HepG2 (cell line): Measurements from ENCODE around the gene SETD1B. TPM values are rescaled to one million over a fixed set of nuclear protein-coding genes. Genes with fewer than 3 reads are reported as not detected.
A peak's percentile ranks its signal among the peaks of the same experiment; 100 is the strongest.

ENCODE experiments used
- HOXA5 ChIP-seq: sonication (generic); formaldehyde crosslinking; IDR thresholded peaks from 2 replicates; pipeline ENCODE4 v1.4.0; 2020; ENCODE audit warnings: missing genetic modification reagents
- IKZF4 ChIP-seq: sonication (generic); formaldehyde crosslinking; IDR thresholded peaks from 2 replicates; pipeline ENCODE4 v1.5.1; 2020; ENCODE audit warnings: borderline replicate concordance, mild to moderate bottlenecking, low read depth, missing genetic modification reagents; ENCODE audit errors: not compliant biosample characterization
- NFE2L2 ChIP-seq: fragments of 150-350 bp; IDR thresholded peaks from 2 replicates; pipeline ENCODE4 v1.6.1; 2014; ENCODE audit warnings: low read length
- PHF5A ChIP-seq: IDR thresholded peaks from one replicate; pipeline ENCODE4 v1.6.1; 2018; ENCODE audit warnings: low read depth, missing genetic modification reagents; ENCODE audit not compliant: unreplicated experiment
- RORA ChIP-seq: sonication (generic); formaldehyde crosslinking; IDR thresholded peaks from 2 replicates; pipeline ENCODE4 v1.5.0; 2020; ENCODE audit warnings: mild to moderate bottlenecking, missing genetic modification reagents, moderate library complexity
- SOX13 ChIP-seq, 3 experiments: fragments of 450-650 bp in 1 of 3; sonication (generic) in 1 of 3; formaldehyde crosslinking in 1 of 3; IDR thresholded peaks in 2 of 3; conservative IDR thresholded peaks in 1 of 3; 2 replicates each; pipeline versions ENCODE4 v1.5.0 to v1.6.1; 2016 to 2020; ENCODE audit warnings: antibody characterized with exemption in 1 of 3, mild to moderate bottlenecking in 1 of 3, missing compliant biosample characterization in 1 of 3, missing genetic modification reagents in 1 of 3, moderate library complexity in 1 of 3
- TBL1XR1 ChIP-seq: fragments of 150-350 bp; IDR thresholded peaks from 2 replicates; pipeline ENCODE4 v1.6.1; 2014; ENCODE audit warnings: borderline replicate concordance, low read length; ENCODE audit not compliant: partially characterized antibody
- THAP11 ChIP-seq: IDR thresholded peaks from 2 replicates; pipeline ENCODE4 v1.6.1; 2016; ENCODE audit warnings: missing biosample characterization, missing genetic modification reagents
- ZBTB38 ChIP-seq: sonication (generic); formaldehyde crosslinking; IDR thresholded peaks from 2 replicates; pipeline ENCODE4 v1.5.1; 2020; ENCODE audit warnings: mild to moderate bottlenecking, missing genetic modification reagents
- ZNF317 ChIP-seq: sonication (generic); formaldehyde crosslinking; IDR thresholded peaks from 2 replicates; pipeline ENCODE4 v1.5.0; 2020; ENCODE audit warnings: mild to moderate bottlenecking, missing genetic modification reagents
- ZNF432 ChIP-seq: sonication (generic); formaldehyde crosslinking; IDR thresholded peaks from 2 replicates; pipeline ENCODE4 v1.5.0; 2020; ENCODE audit warnings: missing genetic modification reagents, mild to moderate bottlenecking, borderline replicate concordance
- ZNF614 ChIP-seq: IDR thresholded peaks from 2 replicates; pipeline ENCODE4 v1.6.1; 2018; ENCODE audit warnings: missing biosample characterization, missing genetic modification reagents, inconsistent platforms, borderline replicate concordance
- ZNF652 ChIP-seq: IDR thresholded peaks from 2 replicates; pipeline ENCODE4 v1.6.1; 2016; ENCODE audit warnings: low read depth, borderline replicate concordance
- ZSCAN29 ChIP-seq: sonication (generic); formaldehyde crosslinking; conservative IDR thresholded peaks from 2 replicates; pipeline ENCODE4 v1.4.0; 2020; ENCODE audit warnings: mild to moderate bottlenecking, missing genetic modification reagents
- polyA plus RNA-seq, 8 experiments: library from polyadenylated mRNA; depleted of rRNA in 3 of 8; stranded (reverse) in 7 of 8; unstranded in 1 of 8; fragments of >200 nt; fragmentation: Illumina TruSeq in 4 of 8; extraction: Trizol in 4 of 8; gene quantifications; 2 replicates each; pipeline versions ENCODE4 v1.2.1 to v1.2.3, GENCODE V29; 2011 to 2016; ENCODE audit warnings: low read depth in 4 of 8, missing spikeins in 1 of 8, mixed read lengths in 1 of 8; ENCODE audit not compliant: insufficient read depth in 1 of 8
- total RNA-seq, 5 experiments: library from RNA; depleted of rRNA; stranded (reverse); fragments of >200 nt; fragmentation: Illumina TruSeq; extraction: Trizol; gene quantifications; 2 replicates each; pipeline ENCODE4 v1.2.3, GENCODE V29; 2016; ENCODE audit warnings: low read depth in 1 of 5
- TF ChIP-seq, protein P1 (sequence below): sonication (generic); formaldehyde crosslinking; IDR thresholded peaks from 2 replicates; pipeline ENCODE4 v1.8.0; 2022; ENCODE audit warnings: low read depth, missing genetic modification reagents
- TF ChIP-seq, protein P2 (sequence below): sonication (generic); formaldehyde crosslinking; IDR thresholded peaks from 2 replicates; pipeline ENCODE4 v1.8.0; 2022; ENCODE audit warnings: mild to moderate bottlenecking, missing genetic modification reagents, borderline replicate concordance
- TF ChIP-seq, protein P3 (sequence below): sonication (generic); formaldehyde crosslinking; conservative IDR thresholded peaks from 2 replicates; pipeline ENCODE4 v1.4.0; 2020; ENCODE audit warnings: missing genetic modification reagents
- TF ChIP-seq, protein P4 (sequence below): sonication (generic); formaldehyde crosslinking; IDR thresholded peaks from 2 replicates; pipeline ENCODE4 v1.8.1; 2023; ENCODE audit warnings: mild to moderate bottlenecking, missing genetic modification reagents
- TF ChIP-seq, protein P5 (sequence below): sonication (generic); formaldehyde crosslinking; IDR thresholded peaks from 2 replicates; pipeline ENCODE4 v1.8.0; 2022; ENCODE audit warnings: mild to moderate bottlenecking, missing genetic modification reagents

Gene SETD1B
- total and polyA plus RNA-seq, 2 of the 13 experiments (the other 11 are each of a cell fraction or from before 2014, with no cell fraction given), result 1.1 to 1.4 TPM

DNA sequence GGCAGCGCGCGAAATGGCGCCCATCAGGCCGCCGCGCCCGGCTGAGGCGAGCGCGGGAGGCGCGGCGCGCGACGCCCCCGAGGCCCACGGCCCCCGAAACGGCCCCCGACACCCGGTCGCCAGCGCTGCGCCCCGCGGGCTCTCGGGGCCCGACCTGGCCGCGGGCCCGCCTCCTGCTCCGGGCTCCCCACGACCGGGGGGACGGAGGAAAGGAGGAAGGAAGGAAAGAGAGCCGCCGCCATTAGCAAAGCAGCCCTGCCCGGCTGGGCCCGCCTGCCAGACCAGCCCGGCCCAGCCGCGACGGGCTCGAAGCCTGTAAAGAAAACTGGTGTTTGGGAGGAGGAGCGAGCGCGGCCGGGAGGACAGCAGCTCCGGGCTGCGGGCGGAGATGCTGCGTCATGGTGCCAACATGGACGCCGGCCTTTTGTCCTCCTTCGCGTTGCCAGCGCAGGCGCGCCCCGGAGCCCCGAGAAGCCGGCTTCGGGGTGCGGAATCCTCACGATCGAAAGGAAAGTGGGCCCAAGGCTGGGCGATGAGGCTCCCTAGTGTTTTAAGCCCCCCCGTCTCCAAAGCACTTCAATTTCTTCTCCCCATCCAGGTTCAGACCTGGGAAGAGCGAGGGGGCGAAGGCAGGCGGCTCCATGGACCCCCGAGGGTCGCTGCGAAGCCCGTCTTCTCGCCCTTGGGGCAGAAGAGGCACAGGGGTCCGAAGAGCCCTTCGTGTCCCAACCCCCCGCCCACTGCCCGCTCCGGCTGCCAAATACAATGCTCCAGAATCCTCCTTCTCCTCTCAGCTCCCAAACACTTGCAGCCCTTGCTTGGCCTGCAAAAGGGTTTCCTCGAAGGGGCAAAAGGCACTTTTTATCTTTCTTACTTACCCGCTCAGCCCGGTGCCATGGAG lies 2.9 kb upstream of the SETD1B start (continued):
- TF ChIP-seq, protein P1, sequence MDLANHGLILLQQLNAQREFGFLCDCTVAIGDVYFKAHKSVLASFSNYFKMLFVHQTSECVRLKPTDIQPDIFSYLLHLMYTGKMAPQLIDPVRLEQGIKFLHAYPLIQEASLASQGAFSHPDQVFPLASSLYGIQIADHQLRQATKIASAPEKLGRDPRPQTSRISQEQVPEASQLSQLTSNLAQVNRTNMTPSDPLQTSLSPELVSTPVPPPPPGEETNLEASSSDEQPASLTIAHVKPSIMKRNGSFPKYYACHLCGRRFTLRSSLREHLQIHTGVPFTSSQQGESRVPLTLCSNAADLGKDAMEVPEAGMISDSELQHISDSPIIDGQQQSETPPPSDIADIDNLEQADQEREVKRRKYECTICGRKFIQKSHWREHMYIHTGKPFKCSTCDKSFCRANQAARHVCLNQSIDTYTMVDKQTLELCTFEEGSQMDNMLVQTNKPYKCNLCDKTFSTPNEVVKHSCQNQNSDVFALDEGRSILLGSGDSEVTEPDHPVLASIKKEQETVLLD (CRISPR knock-in tag), result no peak
- TF ChIP-seq SOX13 (IDR thresholded peaks at IDR 0.05), result no peak
- 0 out of 4 replicates have a peak, but pooled peaks of 1 of the 2 experiments have one; percentile 25 for TF ChIP-seq SOX13 (CRISPR knock-in tag; conservative IDR thresholded peaks at IDR 0.05 in 1 of 2, IDR thresholded peaks at IDR 0.05 in 1 of 2)
- TF ChIP-seq, protein P2, sequence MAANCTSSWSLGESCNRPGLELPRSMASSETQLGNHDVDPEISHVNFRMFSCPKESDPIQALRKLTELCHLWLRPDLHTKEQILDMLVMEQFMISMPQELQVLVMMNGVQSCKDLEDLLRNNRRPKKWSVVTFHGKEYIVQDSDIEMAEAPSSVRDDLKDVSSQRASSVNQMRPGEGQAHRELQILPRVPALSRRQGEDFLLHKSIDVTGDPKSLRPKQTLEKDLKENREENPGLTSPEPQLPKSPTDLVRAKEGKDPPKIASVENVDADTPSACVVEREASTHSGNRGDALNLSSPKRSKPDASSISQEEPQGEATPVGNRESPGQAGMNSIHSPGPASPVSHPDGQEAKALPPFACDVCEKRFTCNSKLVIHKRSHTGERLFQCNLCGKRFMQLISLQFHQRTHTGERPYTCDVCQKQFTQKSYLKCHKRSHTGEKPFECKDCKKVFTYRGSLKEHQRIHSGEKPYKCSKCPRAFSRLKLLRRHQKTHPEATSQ (CRISPR knock-in tag), result no peak
- 0 out of 2 replicates have a peak, but pooled peaks have one; percentile 33 for TF ChIP-seq HOXA5 (CRISPR knock-in tag)
- TF ChIP-seq, protein P3, sequence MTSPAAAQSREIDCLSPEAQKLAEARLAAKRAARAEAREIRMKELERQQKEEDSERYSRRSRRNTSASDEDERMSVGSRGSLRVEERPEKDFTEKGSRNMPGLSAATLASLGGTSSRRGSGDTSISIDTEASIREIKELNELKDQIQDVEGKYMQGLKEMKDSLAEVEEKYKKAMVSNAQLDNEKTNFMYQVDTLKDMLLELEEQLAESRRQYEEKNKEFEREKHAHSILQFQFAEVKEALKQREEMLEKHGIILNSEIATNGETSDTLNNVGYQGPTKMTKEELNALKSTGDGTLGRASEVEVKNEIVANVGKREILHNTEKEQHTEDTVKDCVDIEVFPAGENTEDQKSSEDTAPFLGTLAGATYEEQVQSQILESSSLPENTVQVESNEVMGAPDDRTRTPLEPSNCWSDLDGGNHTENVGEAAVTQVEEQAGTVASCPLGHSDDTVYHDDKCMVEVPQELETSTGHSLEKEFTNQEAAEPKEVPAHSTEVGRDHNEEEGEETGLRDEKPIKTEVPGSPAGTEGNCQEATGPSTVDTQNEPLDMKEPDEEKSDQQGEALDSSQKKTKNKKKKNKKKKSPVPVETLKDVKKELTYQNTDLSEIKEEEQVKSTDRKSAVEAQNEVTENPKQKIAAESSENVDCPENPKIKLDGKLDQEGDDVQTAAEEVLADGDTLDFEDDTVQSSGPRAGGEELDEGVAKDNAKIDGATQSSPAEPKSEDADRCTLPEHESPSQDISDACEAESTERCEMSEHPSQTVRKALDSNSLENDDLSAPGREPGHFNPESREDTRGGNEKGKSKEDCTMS (CRISPR knock-in tag), result no peak
- TF ChIP-seq, protein P4, sequence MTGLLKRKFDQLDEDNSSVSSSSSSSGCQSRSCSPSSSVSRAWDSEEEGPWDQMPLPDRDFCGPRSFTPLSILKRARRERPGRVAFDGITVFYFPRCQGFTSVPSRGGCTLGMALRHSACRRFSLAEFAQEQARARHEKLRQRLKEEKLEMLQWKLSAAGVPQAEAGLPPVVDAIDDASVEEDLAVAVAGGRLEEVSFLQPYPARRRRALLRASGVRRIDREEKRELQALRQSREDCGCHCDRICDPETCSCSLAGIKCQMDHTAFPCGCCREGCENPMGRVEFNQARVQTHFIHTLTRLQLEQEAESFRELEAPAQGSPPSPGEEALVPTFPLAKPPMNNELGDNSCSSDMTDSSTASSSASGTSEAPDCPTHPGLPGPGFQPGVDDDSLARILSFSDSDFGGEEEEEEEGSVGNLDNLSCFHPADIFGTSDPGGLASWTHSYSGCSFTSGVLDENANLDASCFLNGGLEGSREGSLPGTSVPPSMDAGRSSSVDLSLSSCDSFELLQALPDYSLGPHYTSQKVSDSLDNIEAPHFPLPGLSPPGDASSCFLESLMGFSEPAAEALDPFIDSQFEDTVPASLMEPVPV (CRISPR knock-in tag), result no peak
- TF ChIP-seq ZNF652 (CRISPR knock-in tag), result no peak
- TF ChIP-seq ZNF432 (CRISPR knock-in tag), result no peak
- no peak for TF ChIP-seq TBL1XR1
- TF ChIP-seq NFE2L2, result peak; percentile 75
- TF ChIP-seq THAP11 (CRISPR knock-in tag), result no peak
- TF ChIP-seq, protein P5, sequence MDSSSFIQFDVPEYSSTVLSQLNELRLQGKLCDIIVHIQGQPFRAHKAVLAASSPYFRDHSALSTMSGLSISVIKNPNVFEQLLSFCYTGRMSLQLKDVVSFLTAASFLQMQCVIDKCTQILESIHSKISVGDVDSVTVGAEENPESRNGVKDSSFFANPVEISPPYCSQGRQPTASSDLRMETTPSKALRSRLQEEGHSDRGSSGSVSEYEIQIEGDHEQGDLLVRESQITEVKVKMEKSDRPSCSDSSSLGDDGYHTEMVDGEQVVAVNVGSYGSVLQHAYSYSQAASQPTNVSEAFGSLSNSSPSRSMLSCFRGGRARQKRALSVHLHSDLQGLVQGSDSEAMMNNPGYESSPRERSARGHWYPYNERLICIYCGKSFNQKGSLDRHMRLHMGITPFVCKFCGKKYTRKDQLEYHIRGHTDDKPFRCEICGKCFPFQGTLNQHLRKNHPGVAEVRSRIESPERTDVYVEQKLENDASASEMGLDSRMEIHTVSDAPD (CRISPR knock-in tag), result no peak
- 0 out of 2 replicates have a peak, but pooled peaks have one; percentile 39 for TF ChIP-seq ZSCAN29
- TF ChIP-seq ZBTB38 (CRISPR knock-in tag), result no peak
- no peak for TF ChIP-seq RORA (CRISPR knock-in tag)
- TF ChIP-seq PHF5A (CRISPR knock-in tag), result no peak
- TF ChIP-seq ZNF317, result no peak
- TF ChIP-seq IKZF4 (CRISPR knock-in tag), result no peak
- no peak for TF ChIP-seq ZNF614 (CRISPR knock-in tag)
